Inflammatory macrophage treated with lipopolysaccharide for 1 hour (primary cell): ENCODE measurements around the gene PXK.
A peak's percentile ranks its signal among the peaks of the same experiment; 100 is the strongest.

Source experiments
- DNase-seq, 2 donors: peaks; one replicate each; pipeline ENCODE4 v3.0.0-alpha.2; 2020 to 2022

Gene PXK

GRCh38 chr3:58384381-58385090, 51.8 kb downstream of the PXK start:
- DNase-seq = no peak

GRCh38 chr3:58386626-58387365, 54.1 kb downstream of the PXK start:
- no peak for DNase-seq

- no peak for DNase-seq
These were observed 55.2 kb downstream of the PXK start for GRCh38 chr3:58387650-58388546.

- peak; percentile 23 to 33 for DNase-seq
These were observed 55.9 kb downstream of the PXK start for GRCh38 chr3:58388550-58389091.

GRCh38 chr3:58391156-58391865, 58.6 kb downstream of the PXK start:
- DNase-seq = no peak

GRCh38 chr3:58392181-58392580, 59.5 kb downstream of the PXK start:
- DNase-seq = no peak

DNA sequence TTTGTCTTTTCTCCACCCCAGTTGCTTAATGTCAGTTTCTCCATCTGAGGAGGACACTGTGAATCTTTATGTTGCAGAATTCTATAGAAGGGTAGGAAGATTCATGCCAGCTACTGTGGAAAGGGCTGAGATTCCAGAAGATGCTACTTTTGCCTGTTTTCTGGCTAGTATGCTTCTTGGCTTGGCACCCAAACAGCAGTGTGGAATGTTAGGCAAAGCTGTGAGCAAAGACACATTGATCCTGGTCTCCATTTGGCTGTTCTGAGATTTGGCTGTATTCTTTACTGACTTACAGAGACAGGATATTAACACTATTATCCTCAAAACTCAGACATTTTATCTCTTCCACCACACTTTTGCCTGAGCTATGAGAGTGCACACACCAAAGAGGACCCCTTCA, 61.6 kb downstream of the PXK start:
- no peak for DNase-seq

GRCh38 chr3:58398669-58399333, 66.1 kb downstream of the PXK start:
- DNase-seq = no peak

GRCh38 chr3:58403513-58404109, 70.9 kb downstream of the PXK start:
- no peak for DNase-seq

GRCh38 chr3:58404396-58404795, 71.7 kb downstream of the PXK start:
- peak; percentile 21 to 45 for DNase-seq

DNA sequence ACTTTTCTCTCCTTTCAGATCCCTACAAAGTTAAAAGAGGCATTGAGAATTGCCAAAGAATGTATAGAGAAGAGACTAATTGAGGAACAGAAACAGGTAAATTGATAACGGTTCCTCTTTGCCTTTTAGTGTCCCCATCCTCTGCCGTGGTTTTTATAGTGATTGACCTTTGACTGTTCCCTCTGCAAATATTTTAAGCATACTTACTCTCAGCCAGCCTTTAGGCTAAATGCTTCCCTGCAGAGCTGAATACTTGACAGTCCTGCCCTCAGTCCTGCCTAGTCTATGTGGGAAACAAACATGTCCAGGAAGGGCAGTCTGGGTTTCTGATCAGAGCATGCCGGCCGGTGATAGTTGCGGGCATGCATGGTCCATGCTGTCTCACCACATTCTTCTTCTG, 76.2 kb downstream of the PXK start:
- DNase-seq = no peak

DNA sequence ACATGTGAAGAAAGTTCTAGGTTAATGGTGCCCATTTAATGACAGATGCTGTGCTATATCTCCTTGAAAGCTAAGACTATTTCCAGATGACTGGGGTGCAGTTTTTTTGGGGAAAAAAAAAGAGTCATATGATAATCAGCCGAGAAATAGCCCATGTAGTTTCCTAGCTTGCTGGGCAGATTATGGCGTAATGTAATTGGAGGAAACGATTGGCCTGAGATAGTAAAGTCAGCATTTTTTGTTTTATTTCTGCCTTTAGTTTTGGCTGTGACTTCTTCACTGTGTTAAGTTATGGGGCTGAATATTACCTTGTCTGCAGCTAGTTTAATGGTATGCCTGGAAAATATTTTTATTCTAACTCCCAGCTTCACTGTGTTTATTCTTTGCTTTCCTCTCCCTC, 77.0 kb downstream of the PXK start:
- peak; percentile 63 to 75 for DNase-seq

DNA sequence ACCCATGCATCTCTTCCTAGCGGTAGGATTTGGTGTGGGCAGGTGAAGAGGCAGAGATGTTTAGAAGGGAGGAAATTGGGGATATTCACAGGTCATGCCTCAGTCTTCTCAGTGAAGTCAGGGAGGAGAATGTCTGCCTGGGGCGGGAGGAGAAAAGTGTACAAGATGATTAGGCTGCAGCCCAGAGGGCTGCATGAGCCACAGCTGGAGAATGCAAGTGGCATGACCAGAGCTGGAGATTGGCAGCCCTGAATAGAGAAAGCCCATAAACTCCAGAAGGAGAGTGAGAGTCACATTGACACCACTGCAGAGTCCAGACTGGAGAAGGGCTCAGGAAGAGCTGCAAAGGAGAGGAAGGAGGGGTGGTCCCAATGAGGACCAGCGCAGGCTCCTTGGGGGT, 78.3 kb downstream of the PXK start:
- no peak for DNase-seq

- peak in 1 of 2 donors; percentile 39 for DNase-seq
These were observed 79.4 kb downstream of the PXK start for GRCh38 chr3:58411851-58412830.

DNA sequence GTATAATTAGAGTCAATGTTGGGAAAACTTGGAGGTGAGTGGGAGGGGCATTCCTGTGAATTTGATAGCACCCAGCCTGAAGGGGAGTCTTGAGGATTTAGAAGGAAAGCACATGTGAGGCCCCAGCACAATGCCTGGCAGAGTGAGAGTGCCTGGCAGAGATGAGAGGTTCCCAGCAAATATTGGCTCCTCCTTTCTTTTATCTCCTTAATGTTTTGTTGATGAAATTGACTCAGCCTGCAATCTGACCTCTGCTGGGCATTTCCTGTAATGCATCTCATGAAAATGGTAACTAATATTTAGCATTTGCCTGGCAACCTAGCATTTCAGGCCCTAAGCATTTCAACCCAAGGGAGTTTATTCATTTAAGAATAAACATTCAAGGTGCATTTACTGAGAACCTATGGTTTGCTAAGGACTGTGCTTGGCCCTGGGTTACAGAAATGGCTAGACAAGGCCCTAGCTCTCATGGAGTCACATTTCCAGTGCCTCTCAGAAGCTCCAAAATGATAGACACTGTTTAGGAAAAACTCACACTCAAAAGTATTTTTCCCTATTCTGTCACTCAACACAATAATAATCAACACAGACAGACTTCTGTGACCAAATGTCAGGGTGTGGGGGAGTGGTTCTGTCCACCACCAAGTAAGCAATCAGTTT, 82.0 kb downstream of the PXK start:
- peak; percentile 56 to 84 for DNase-seq

- DNase-seq = peak in 1 of 2 donors; percentile 30
These were observed 83.5 kb downstream of the PXK start for GRCh38 chr3:58416191-58416590.

- no peak for DNase-seq
These were observed 84.4 kb downstream of the PXK start for GRCh38 chr3:58417075-58417474.

GRCh38 chr3:58418227-58418626, 85.5 kb downstream of the PXK start:
- DNase-seq = no peak

DNA sequence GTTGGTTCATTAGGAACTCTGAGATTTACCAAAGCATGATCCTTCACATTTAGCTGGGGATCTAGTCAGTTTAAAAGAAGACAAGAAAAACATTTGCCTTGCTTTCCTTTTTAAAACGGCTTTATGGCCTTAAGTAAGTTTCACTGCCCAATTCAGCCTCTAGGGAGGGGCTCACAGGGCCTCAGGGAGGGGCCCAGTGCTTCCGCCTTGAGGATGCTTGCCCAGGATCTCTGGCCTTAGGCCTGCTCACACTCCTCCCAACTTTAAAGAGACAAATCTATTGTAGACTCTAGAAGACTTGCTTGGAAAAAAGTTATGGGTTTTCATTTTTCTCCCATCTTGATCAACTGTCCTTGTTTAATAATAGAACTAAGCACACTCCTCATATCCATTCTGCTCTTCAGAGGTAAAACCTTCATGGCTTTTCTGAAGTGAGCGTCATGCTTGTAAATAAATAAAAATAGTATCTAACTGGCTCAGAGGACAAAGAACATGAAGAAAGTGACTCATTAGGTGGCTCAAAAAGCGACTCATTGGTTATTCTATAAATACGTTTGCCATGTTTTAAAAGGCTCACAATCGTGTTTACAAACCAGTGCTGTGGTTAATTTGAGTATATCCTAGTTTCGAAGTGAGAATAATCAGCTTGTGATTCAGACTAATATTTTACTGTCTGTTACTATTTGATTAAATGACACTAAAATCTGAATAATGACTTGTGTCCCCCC, 87.3 kb downstream of the PXK start:
- DNase-seq = no peak
